RPMI7951 (cell line): ENCODE results near the gene EID3. TPM values are rescaled to one million over a fixed set of nuclear protein-coding genes. Genes with fewer than 3 reads are reported as not detected.

Experiments used
- DNase-seq: peaks from one replicate; pipeline ENCODE4 v3.0.0-alpha.2; 2012; ENCODE audit warnings: low read depth
- total RNA-seq: library from RNA; depleted of rRNA; stranded (reverse); fragments of >200 nt; shearing (Covaris generic); gene quantifications from 2 replicates; pipeline ENCODE4 v1.2.3, GENCODE V29; 2014

EID3 gene
- total RNA-seq, 1 experiment from 2014 or later, result 0.72 TPM

GRCh38 chr12:104339663-104340062, 36.1 kb downstream of the EID3 start:
- DNase-seq, result no peak

- DNase-seq, result no peak
Observed at GRCh38 chr12:104340177-104340576, 36.6 kb downstream of the EID3 start.

GRCh38 chr12:104340925-104341611, 37.5 kb downstream of the EID3 start:
- DNase-seq, result no peak

- DNase-seq, result no peak
Observed at GRCh38 chr12:104342147-104342546, 38.6 kb downstream of the EID3 start.

- DNase-seq, result no peak
Observed at GRCh38 chr12:104342635-104343249, 39.2 kb downstream of the EID3 start.

- no peak for DNase-seq
Observed at GRCh38 chr12:104344682-104345081, 41.1 kb downstream of the EID3 start.

GRCh38 chr12:104345234-104346066, 41.9 kb downstream of the EID3 start:
- no peak for DNase-seq

- DNase-seq, result no peak
Observed at GRCh38 chr12:104347374-104348075, 44.0 kb downstream of the EID3 start.

- DNase-seq, result no peak
Observed at GRCh38 chr12:104348283-104348993, 44.9 kb downstream of the EID3 start.

- DNase-seq, result no peak
Observed at GRCh38 chr12:104348994-104349494, 45.5 kb downstream of the EID3 start.

GRCh38 chr12:104350211-104351056, 46.9 kb downstream of the EID3 start:
- DNase-seq, result no peak

GRCh38 chr12:104351057-104351983, 47.8 kb downstream of the EID3 start:
- DNase-seq, result no peak

GRCh38 chr12:104352106-104352713, 48.7 kb downstream of the EID3 start:
- DNase-seq, result peak; percentile 43

GRCh38 chr12:104353012-104353981, 49.8 kb downstream of the EID3 start:
- no peak for DNase-seq

- DNase-seq, result no peak
Observed at GRCh38 chr12:104354167-104354867, 50.8 kb downstream of the EID3 start.
